Measurements from ENCODE around the gene NFKBIL1.
"Not testable (repeated sequence)": the region's sequence is repeated elsewhere in the genome, so short reads cannot be mapped to it uniquely, and the experiment has no call there.

NFKBIL1 gene

DNA sequence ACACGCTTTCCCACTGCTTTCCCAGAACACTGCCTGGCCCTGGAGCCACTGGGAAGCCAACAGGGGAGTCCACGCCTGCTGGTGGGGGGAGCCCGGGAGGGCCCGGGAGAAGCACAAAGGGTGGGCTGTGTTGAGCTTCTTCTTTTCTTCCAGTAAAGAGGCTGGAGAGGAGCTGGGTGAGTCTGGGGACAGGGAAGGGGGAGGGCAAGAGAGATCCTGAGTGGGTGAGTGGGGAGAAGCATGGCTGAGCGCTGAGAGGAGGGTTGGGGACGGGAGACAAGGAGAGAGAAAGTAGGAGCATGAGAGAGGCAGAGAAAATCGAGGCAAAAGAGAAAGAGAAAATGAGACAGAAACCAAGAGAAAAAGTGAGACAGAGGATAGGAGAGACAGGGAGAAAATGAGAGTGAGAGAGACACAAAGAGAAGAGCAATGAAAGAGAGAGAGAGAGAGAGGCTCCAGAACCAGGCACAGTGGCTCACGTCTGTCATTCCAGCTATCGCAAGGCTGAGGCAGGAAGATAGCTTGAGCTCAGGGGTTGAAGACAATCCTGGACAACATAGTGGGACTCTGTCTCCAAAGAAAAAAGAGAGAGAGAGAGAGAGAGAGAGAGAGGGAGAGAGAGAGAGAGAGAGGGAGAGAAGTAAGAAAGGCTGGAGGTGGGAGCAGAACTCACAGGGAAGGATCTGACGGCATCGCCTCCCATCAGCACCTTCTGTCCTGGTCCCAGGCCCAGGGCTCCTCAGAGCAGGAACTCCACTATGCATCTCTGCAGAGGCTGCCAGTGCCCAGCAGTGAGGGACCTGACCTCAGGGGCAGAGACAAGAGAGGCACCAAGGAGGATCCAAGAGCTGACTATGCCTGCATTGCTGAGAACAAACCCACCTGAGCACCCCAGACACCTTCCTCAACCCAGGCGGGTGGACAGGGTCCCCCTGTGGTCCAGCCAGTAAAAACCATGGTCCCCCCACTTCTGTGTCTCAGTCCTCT is 40.7 kb downstream of the NFKBIL1 start:
- Histone ChIP-seq H3K27ac (peak overlapping the region; percentile 84), H3K9ac (peak overlapping the region; percentile 53), H3K4me3 (no peak overlapping the region), H4K20me1 (no peaks in the 10 kb centered on the region), H3K4me2 (peak overlapping the region; percentile 88), H3K36me3 (no peaks in the 10 kb centered on the region), H3K27me3 (no peaks in the 10 kb centered on the region), H3K9me3 (no peaks in the 10 kb centered on the region), H3K4me1 (peaks cover 68% of the 10 kb centered on the region)
- TF ChIP-seq Cebpa-rat (IDR thresholded peaks at IDR 0.05): no peak

DNA sequence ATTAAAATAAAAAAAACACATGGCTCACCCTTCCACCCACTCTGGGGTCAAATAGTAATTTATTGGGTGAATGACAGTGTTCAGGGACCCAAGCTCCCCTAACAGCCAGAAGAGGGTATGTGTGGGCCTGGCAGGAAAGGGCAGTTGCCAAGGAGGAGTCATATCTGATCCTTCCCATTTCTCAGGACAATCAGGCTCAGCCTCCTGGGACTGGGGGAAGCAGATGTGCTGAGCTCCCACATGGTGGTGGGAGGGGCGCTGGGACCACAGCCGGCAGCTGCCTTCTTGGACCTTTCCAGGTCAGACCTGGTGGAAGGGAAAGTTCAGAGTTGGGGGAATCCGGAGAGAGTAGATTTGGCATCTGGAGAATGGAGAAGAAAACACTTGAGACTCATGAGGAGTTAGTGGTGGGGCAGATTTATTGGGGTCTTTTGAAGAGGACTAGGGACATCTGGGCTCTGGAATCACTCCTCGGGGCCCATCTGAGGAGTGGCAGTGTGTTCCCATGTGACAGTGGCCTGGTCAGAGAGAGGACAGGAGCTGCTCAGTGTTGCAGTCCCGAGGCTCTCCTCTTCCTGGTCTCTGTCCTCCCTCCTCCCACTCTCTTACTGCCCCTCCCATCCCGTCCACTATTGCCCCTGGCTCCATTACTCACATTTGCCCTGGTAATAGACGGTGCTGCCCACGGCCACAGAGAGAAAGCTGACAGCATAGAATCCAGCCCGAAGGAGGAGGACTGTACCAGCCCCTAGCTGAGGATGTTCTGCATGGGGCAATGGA is 41.7 kb downstream of the NFKBIL1 start:
- Histone ChIP-seq H3K4me1 (peaks cover 67% of the 10 kb centered on the region), H3K9me3 (peaks cover 6% of the 10 kb centered on the region), H3K27me3 (no peaks in the 10 kb centered on the region), H3K9ac (peak overlapping the region; percentile 53), H3K27ac (peak overlapping the region; percentile 84), H3K4me2 (peak overlapping the region; percentile 88), H4K20me1 (no peaks in the 10 kb centered on the region), H3K4me3 (no peak overlapping the region), H3K36me3 (no peaks in the 10 kb centered on the region)
- TF ChIP-seq Cebpa-rat (IDR thresholded peaks at IDR 0.05): no peak

DNA sequence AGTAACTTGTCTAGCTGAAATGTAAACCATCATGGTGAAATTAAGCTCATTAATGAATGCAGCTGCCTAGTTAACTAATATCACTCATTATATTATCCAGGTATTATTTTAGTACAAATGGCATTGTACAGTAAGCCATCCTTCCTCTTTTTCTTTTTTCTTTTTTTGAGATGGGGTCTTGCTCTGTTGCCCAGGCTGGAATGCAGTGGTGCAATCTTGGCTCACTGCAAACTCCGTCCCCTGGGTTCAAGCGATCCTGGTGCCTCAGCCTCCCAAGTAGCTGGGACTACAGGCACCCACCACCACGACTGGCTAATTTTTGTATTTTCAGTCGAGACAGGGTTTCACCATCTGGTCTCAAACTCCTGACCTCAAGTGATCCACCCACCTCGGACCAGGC is 43.3 kb downstream of the NFKBIL1 start:
- not testable (repeated sequence) for H4K20me1 ChIP-seq, H3K9ac ChIP-seq

DNA sequence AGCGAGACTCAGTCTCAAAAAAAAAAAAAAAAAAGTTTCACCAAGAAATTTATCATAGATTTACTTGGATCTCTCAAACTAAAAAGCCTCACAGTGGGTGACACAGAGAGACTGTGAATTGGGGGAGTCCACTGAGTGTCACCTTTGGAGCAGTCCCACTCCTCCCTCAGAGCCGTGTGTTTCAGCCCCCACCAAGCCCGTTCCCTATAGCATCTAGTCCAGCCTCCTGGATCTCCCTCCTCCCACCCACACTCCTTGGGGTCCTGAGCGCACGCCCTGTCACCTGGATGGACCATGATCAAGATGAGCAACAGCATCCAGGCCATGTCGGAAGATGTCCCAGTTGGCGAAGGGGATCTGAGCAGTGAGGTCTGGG is 45.0 kb downstream of the NFKBIL1 start:
- Histone ChIP-seq H4K20me1 (no peaks in the 10 kb centered on the region), H3K27ac (peak overlapping the region; percentile 59; the same call in 1 of the 2 replicates), H3K36me3 (no peaks in the 10 kb centered on the region), H3K9me3 (peaks cover 13% of the 10 kb centered on the region), H3K9ac (no peak overlapping the region), H3K27me3 (no peaks in the 10 kb centered on the region), H3K4me1 (peaks cover 47% of the 10 kb centered on the region), H3K4me2 (peak overlapping the region; percentile 59), H3K4me3 (no peak overlapping the region)
- no peak for TF ChIP-seq Cebpa-rat (IDR thresholded peaks at IDR 0.05)

More for the DNA sequence above, 43.3 kb downstream of the NFKBIL1 start:
- not testable (repeated sequence) for H3K27ac ChIP-seq, H3K4me2 ChIP-seq, H3K27me3 ChIP-seq, H3K4me3 ChIP-seq, H3K36me3 ChIP-seq
- Histone ChIP-seq H3K9me3 (peaks cover 13% of the 10 kb centered on the region), H3K4me1 (peaks cover 57% of the 10 kb centered on the region)

DNA sequence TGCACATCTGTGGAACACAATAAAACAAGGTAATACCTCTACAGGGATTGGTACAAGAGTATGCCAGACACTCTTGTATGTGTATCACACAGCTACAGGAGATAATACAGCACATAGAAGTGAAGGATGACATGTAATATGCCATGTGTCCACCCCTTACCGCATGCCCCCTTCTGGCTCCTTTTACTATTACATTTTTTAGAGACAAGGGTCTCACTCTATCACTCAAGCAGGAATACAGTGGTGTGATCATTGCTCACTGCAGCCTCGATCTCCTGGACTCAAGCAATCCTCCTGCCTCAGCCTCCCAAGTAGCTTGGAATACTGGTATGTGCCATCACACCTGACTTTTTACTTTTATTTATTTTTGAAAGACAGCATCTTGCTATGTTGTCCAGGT is 49.6 kb downstream of the NFKBIL1 start:
- Histone ChIP-seq H3K9me3 (peaks cover 13% of the 10 kb centered on the region), H3K9ac (no peak overlapping the region), H3K4me1 (peaks cover 51% of the 10 kb centered on the region), H4K20me1 (no peaks in the 10 kb centered on the region), H3K4me3 (no peak overlapping the region), H3K27me3 (no peaks in the 10 kb centered on the region), H3K36me3 (no peaks in the 10 kb centered on the region), H3K27ac (no peak overlapping the region), H3K4me2 (no peak overlapping the region)
- TF ChIP-seq Cebpa-rat (IDR thresholded peaks at IDR 0.05): no peak

DNA sequence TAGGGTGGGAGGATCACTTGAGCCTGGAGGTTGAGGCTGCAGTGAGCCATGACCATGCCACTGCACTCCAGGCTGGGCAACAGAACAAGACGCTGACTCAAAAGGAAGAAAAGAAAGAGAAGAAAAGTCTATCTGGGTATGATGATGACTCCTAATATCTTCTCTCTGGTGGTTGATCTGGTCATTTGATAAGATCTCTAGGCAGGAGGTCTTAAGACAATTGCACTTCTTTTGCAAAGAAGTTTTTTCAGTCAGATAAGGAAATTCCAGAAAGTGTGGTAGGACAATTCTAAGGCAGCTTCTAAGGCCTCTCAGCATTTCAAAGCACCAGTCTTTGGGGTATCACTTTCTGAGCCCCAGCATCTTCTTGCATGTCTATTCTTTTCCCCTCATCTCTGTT is 59.9 kb downstream of the NFKBIL1 start:
- Histone ChIP-seq H4K20me1 (no peaks in the 10 kb centered on the region), H3K36me3 (no peaks in the 10 kb centered on the region), H3K27ac (no peak overlapping the region), H3K27me3 (no peaks in the 10 kb centered on the region), H3K4me3 (no peak overlapping the region), H3K9me3 (no peaks in the 10 kb centered on the region), H3K9ac (no peak overlapping the region), H3K4me1 (peaks cover 9% of the 10 kb centered on the region; the same call in 1 of the 2 replicates), H3K4me2 (no peak overlapping the region)
- no peak for TF ChIP-seq Cebpa-rat (IDR thresholded peaks at IDR 0.05)

Data from BLaER1 (cell line).